DOHH2 (cell line): ENCODE measurements around the gene DCTN2.

Source experiments
- CTCF ChIP-seq: fragments of 200-600 bp; sonication (generic); IDR thresholded peaks from one replicate; pipeline ENCODE4 v1.5.1; 2014; ENCODE audit warnings: antibody characterized with exemption, mild to moderate bottlenecking, low read depth, low read length; ENCODE audit not compliant: poor library complexity, severe bottlenecking
- EZH2phosphoT487 ChIP-seq: fragments of 200-600 bp; sonication (generic); IDR thresholded peaks from 2 replicates; pipeline ENCODE4 v1.6.1; 2017; ENCODE audit warnings: borderline replicate concordance, mild to moderate bottlenecking, antibody characterized with exemption, low read length, moderate library complexity, mixed read lengths

GRCh38 chr12:57552306-57552651, 5.3 kb upstream of the DCTN2 start:
- TF ChIP-seq CTCF (no peak), EZH2phosphoT487 (no peak)
